Right atrium auricular region (tissue), 2 donors: ENCODE results near the gene NRCAM. TPM values are rescaled to one million over a fixed set of nuclear protein-coding genes. Genes with fewer than 3 reads are reported as not detected.

ENCODE experiments used
- DNase-seq: peaks from one replicate; pipeline ENCODE4 v3.0.0-alpha.2; 2019; ENCODE audit warnings: low spot score
- H3K27ac ChIP-seq, 2 donors: fragments of 200-600 bp; sonication (generic); 1 replicate in 1 of 2; 2 replicates in 1 of 2; pipeline ENCODE4 v1.5.1; 2016 to 2019
- H3K27me3 ChIP-seq, 2 donors: fragments of 200-600 bp; sonication (generic); one replicate each; pipeline versions ENCODE4 v1.5.1 to v1.6.0; 2017 to 2019
- H3K36me3 ChIP-seq: fragments of 200-600 bp; sonication (generic); one replicate; pipeline ENCODE4 v1.5.1; 2016
- H3K4me1 ChIP-seq, 2 donors: fragments of 200-600 bp; sonication (generic); one replicate each; pipeline versions ENCODE4 v1.5.1 to v1.6.0; 2017 to 2019
- H3K4me3 ChIP-seq, 2 donors: fragments of 200-600 bp; sonication (generic); 1 replicate in 1 of 2; 2 replicates in 1 of 2; pipeline ENCODE4 v1.5.1; 2017 to 2019; ENCODE audit warnings: mild to moderate bottlenecking in 1 of 2, moderate library complexity in 1 of 2
- H3K9me3 ChIP-seq, 2 donors: fragments of 200-600 bp; sonication (generic); one replicate each; pipeline ENCODE4 v1.5.1; 2019
- CTCF ChIP-seq, 2 donors: fragments of 200-600 bp; sonication (generic); IDR thresholded peaks; one replicate each; pipeline ENCODE4 v1.5.1; 2019; ENCODE audit warnings: antibody characterized with exemption in 2 of 2
- total RNA-seq, 2 donors: library from RNA; depleted of rRNA; stranded (reverse); fragments of >200 nt; gene quantifications; one replicate each; pipeline ENCODE4 v1.1.0, GENCODE V29; 2016

Gene NRCAM
- total RNA-seq, 2 donors from 2014 or later = 0.63 to 0.93 TPM

GRCh38 chr7:108452707-108453106, 3.5 kb downstream of the NRCAM start:
- peaks cover 7 to 15% of the 10 kb centered on the region in 2 donors for H3K27me3 ChIP-seq

GRCh38 chr7:108451296-108451848, 4.9 kb downstream of the NRCAM start:
- Histone ChIP-seq H3K9me3 (no peaks in the 10 kb centered on the region), H3K27ac (no peak overlapping the region), H3K4me1 (peaks cover 0 to 20% of the 10 kb centered on the region in 2 donors), H3K27me3 (peaks cover 7 to 11% of the 10 kb centered on the region in 2 donors), H3K36me3 (no peaks in the 10 kb centered on the region), H3K4me3 (no peak overlapping the region)
- no peak for TF ChIP-seq CTCF (IDR thresholded peaks at IDR 0.05)
- DNase-seq = no peak

More at GRCh38 chr7:108452707-108453106, 3.5 kb downstream of the NRCAM start:
- no peak for DNase-seq
- H3K36me3 ChIP-seq = no peaks in the 10 kb centered on the region
- no peak overlapping the region for H3K27ac ChIP-seq
- H3K4me1 ChIP-seq = peaks cover 0 to 23% of the 10 kb centered on the region in 2 donors
- peak in 1 of 2 donors; percentile 44 for TF ChIP-seq CTCF (IDR thresholded peaks at IDR 0.05)
- H3K4me3 ChIP-seq = no peak overlapping the region
- no peaks in the 10 kb centered on the region for H3K9me3 ChIP-seq

GRCh38 chr7:108450160-108450559, 6.1 kb downstream of the NRCAM start:
- no peak for TF ChIP-seq CTCF (IDR thresholded peaks at IDR 0.05)

GRCh38 chr7:108449521-108449920, 6.7 kb downstream of the NRCAM start:
- Histone ChIP-seq H3K27me3 (no peaks in the 10 kb centered on the region), H3K4me3 (no peak overlapping the region), H3K27ac (no peak overlapping the region), H3K4me1 (peaks cover 0 to 2% of the 10 kb centered on the region in 2 donors), H3K9me3 (no peaks in the 10 kb centered on the region), H3K36me3 (no peaks in the 10 kb centered on the region)
- TF ChIP-seq CTCF (IDR thresholded peaks at IDR 0.05) = no peak
- DNase-seq = no peak

More at GRCh38 chr7:108450160-108450559, 6.1 kb downstream of the NRCAM start:
- H3K4me1 ChIP-seq = peaks cover 0 to 9% of the 10 kb centered on the region in 2 donors
- DNase-seq = no peak
- no peak overlapping the region for H3K27ac ChIP-seq
- H3K4me3 ChIP-seq = no peak overlapping the region
- no peaks in the 10 kb centered on the region for H3K36me3 ChIP-seq
- no peaks in the 10 kb centered on the region for H3K9me3 ChIP-seq
- H3K27me3 ChIP-seq = peaks cover 3 to 4% of the 10 kb centered on the region in 2 donors

- H3K4me3 ChIP-seq = no peak overlapping the region
- no peaks in the 10 kb centered on the region for H3K4me1 ChIP-seq
- no peaks in the 10 kb centered on the region for H3K36me3 ChIP-seq
- no peak for TF ChIP-seq CTCF (IDR thresholded peaks at IDR 0.05)
- no peaks in the 10 kb centered on the region for H3K27me3 ChIP-seq
- H3K27ac ChIP-seq = no peak overlapping the region
- no peaks in the 10 kb centered on the region for H3K9me3 ChIP-seq
- DNase-seq = no peak
Observed at GRCh38 chr7:108448584-108449505, 7.4 kb downstream of the NRCAM start.
